HepG2 (cell line): ENCODE measurements around the gene SEZ6. TPM values are rescaled to one million over a fixed set of nuclear protein-coding genes. Genes with fewer than 3 reads are reported as not detected.
A peak's percentile ranks its signal among the peaks of the same experiment; 100 is the strongest.

Source experiments
- CSRNP1 ChIP-seq: sonication (generic); formaldehyde crosslinking; IDR thresholded peaks from 2 replicates; pipeline ENCODE4 v1.8.1; 2023; ENCODE audit warnings: mild to moderate bottlenecking, missing genetic modification reagents
- FOXA1 ChIP-seq, 2 experiments: fragments of 450-650 bp in 1 of 2; sonication (generic) in 1 of 2; formaldehyde crosslinking in 1 of 2; IDR thresholded peaks; 2 replicates each; pipeline versions ENCODE4 v1.4.0 to v1.6.1; 2016 to 2020; ENCODE audit warnings: missing genetic modification reagents in 1 of 2
- GZF1 ChIP-seq: sonication (generic); formaldehyde crosslinking; IDR thresholded peaks from 2 replicates; pipeline ENCODE4 v1.5.1; 2020; ENCODE audit warnings: mild to moderate bottlenecking, missing genetic modification reagents
- HDAC6 ChIP-seq: fragments of 200-600 bp; sonication (generic); IDR thresholded peaks from 2 replicates; pipeline ENCODE4 v1.7.0; 2017; ENCODE audit warnings: mild to moderate bottlenecking, antibody characterized with exemption, low read length, low read depth
- KDM2A ChIP-seq: sonication (generic); formaldehyde crosslinking; IDR thresholded peaks from 2 replicates; pipeline ENCODE4 v1.4.0; 2020; ENCODE audit warnings: low read depth, missing genetic modification reagents, borderline replicate concordance
- KLF16 ChIP-seq, 2 experiments: sonication (generic) in 1 of 2; formaldehyde crosslinking in 1 of 2; IDR thresholded peaks; 2 replicates each; pipeline versions ENCODE4 v1.6.1 to v1.8.0; 2016 to 2023; ENCODE audit warnings: missing genetic modification reagents in 2 of 2, missing compliant biosample characterization in 1 of 2
- MTERF4 ChIP-seq: sonication (generic); formaldehyde crosslinking; IDR thresholded peaks from 2 replicates; pipeline ENCODE4 v1.8.0; 2023; ENCODE audit warnings: mild to moderate bottlenecking, missing genetic modification reagents
- NFIC ChIP-seq: IDR thresholded peaks from 2 replicates; pipeline ENCODE4 v1.6.1; 2012; ENCODE audit warnings: mild to moderate bottlenecking, low read length, inconsistent platforms
- PHF8 ChIP-seq: sonication (generic); formaldehyde crosslinking; IDR thresholded peaks from 2 replicates; pipeline ENCODE4 v1.5.0; 2020; ENCODE audit warnings: missing genetic modification reagents
- RCOR2 ChIP-seq: IDR thresholded peaks from 2 replicates; pipeline ENCODE4 v1.6.1; 2016; ENCODE audit warnings: missing biosample characterization, missing genetic modification reagents
- SP2 ChIP-seq: sonication (generic); formaldehyde crosslinking; IDR thresholded peaks from 2 replicates; pipeline ENCODE4 v1.5.1; 2020; ENCODE audit warnings: mild to moderate bottlenecking, missing genetic modification reagents
- TBL1XR1 ChIP-seq: fragments of 150-350 bp; IDR thresholded peaks from 2 replicates; pipeline ENCODE4 v1.6.1; 2014; ENCODE audit warnings: borderline replicate concordance, low read length; ENCODE audit not compliant: partially characterized antibody
- THRA ChIP-seq: sonication (generic); formaldehyde crosslinking; IDR thresholded peaks from 2 replicates; pipeline ENCODE4 v1.4.0; 2020; ENCODE audit warnings: missing genetic modification reagents, borderline replicate concordance
- USF2 ChIP-seq, 2 experiments: sonication (generic) in 1 of 2; formaldehyde crosslinking in 1 of 2; IDR thresholded peaks; 2 replicates each; pipeline versions ENCODE4 v1.5.1 to v1.6.1; 2011 to 2020; ENCODE audit warnings: borderline replicate concordance in 1 of 2, low read depth in 1 of 2, low read length in 1 of 2, mild to moderate bottlenecking in 1 of 2, missing genetic modification reagents in 1 of 2, moderate library complexity in 1 of 2
- YY1 ChIP-seq: IDR thresholded peaks from 2 replicates; pipeline ENCODE4 v1.6.1; 2011; ENCODE audit warnings: low read length, low read depth, moderate library complexity, mild to moderate bottlenecking; ENCODE audit not compliant: insufficient read depth, insufficient replicate concordance
- ZMYM2 ChIP-seq: sonication (generic); formaldehyde crosslinking; IDR thresholded peaks from 2 replicates; pipeline ENCODE4 v1.8.0; 2022; ENCODE audit warnings: mild to moderate bottlenecking, missing genetic modification reagents
- ZNF746 ChIP-seq: sonication (generic); formaldehyde crosslinking; IDR thresholded peaks from 2 replicates; pipeline ENCODE4 v1.8.0; 2022; ENCODE audit warnings: mild to moderate bottlenecking, missing genetic modification reagents
- ZNF782 ChIP-seq: sonication (generic); formaldehyde crosslinking; IDR thresholded peaks from 2 replicates; pipeline ENCODE4 v1.4.0; 2020; ENCODE audit warnings: missing genetic modification reagents, mild to moderate bottlenecking, borderline replicate concordance
- ZNF879 ChIP-seq: sonication (generic); formaldehyde crosslinking; IDR thresholded peaks from 2 replicates; pipeline ENCODE4 v1.8.1; 2023; ENCODE audit warnings: missing genetic modification reagents
- ZSCAN20 ChIP-seq: sonication (generic); formaldehyde crosslinking; IDR thresholded peaks from 2 replicates; pipeline ENCODE4 v1.4.0; 2020; ENCODE audit warnings: missing genetic modification reagents, mild to moderate bottlenecking, borderline replicate concordance
- ZSCAN9 ChIP-seq: IDR thresholded peaks from 2 replicates; pipeline ENCODE4 v1.6.1; 2016; ENCODE audit warnings: borderline replicate concordance
- polyA plus RNA-seq, 8 experiments: library from polyadenylated mRNA; depleted of rRNA in 3 of 8; stranded (reverse) in 7 of 8; unstranded in 1 of 8; fragments of >200 nt; fragmentation: Illumina TruSeq in 4 of 8; extraction: Trizol in 4 of 8; gene quantifications; 2 replicates each; pipeline versions ENCODE4 v1.2.1 to v1.2.3, GENCODE V29; 2011 to 2016; ENCODE audit warnings: low read depth in 4 of 8, missing spikeins in 1 of 8, mixed read lengths in 1 of 8; ENCODE audit not compliant: insufficient read depth in 1 of 8
- total RNA-seq, 5 experiments: library from RNA; depleted of rRNA; stranded (reverse); fragments of >200 nt; fragmentation: Illumina TruSeq; extraction: Trizol; gene quantifications; 2 replicates each; pipeline ENCODE4 v1.2.3, GENCODE V29; 2016; ENCODE audit warnings: low read depth in 1 of 5

Gene SEZ6
- total and polyA plus RNA-seq, 2 of the 13 experiments (the other 11 are each of a cell fraction or from before 2014, with no cell fraction given), result not detected

GRCh38 chr17:28949185-28950016, 56.4 kb downstream of the SEZ6 start (continued):
- no peak for TF ChIP-seq USF2 (IDR thresholded peaks at IDR 0.05; ENCODE audit: low read depth, low read length)
- TF ChIP-seq USF2 (CRISPR knock-in tag; IDR thresholded peaks at IDR 0.05; ENCODE audit: borderline replicate concordance), result no peak
- TF ChIP-seq FOXA1 (IDR thresholded peaks at IDR 0.05), result no peak
- TF ChIP-seq FOXA1 (CRISPR knock-in tag; IDR thresholded peaks at IDR 0.05), result peak; percentile 9; the same call in 1 of the 2 replicates
- 0 out of 2 replicates have a peak, but pooled peaks have one; percentile 7 for TF ChIP-seq ZNF746
- peak; percentile 23; the same call in 1 of the 2 replicates for TF ChIP-seq MTERF4 (CRISPR knock-in tag)
- 0 out of 2 replicates have a peak, but pooled peaks have one; percentile 29 for TF ChIP-seq NFIC
- TF ChIP-seq TBL1XR1, result no peak
- TF ChIP-seq YY1, result peak; percentile 85
- 0 out of 4 replicates have a peak, but pooled peaks of 1 of the 2 experiments have one; percentile 24 for TF ChIP-seq KLF16 (CRISPR knock-in tag; IDR thresholded peaks at IDR 0.05)
- 0 out of 2 replicates have a peak, but pooled peaks have one; percentile 29 for TF ChIP-seq CSRNP1 (CRISPR knock-in tag)
- no peak for TF ChIP-seq GZF1 (CRISPR knock-in tag)
- TF ChIP-seq ZNF782 (CRISPR knock-in tag), result 0 out of 2 replicates have a peak, but pooled peaks have one; percentile 5
- TF ChIP-seq HDAC6, result no peak
- TF ChIP-seq ZNF879 (CRISPR knock-in tag), result peak; percentile 47; the same call in 1 of the 2 replicates
- peak; percentile 62 for TF ChIP-seq PHF8
- TF ChIP-seq KDM2A (CRISPR knock-in tag), result peak; percentile 22; the same call in 1 of the 2 replicates
- 0 out of 2 replicates have a peak, but pooled peaks have one; percentile 4 for TF ChIP-seq THRA
- 0 out of 2 replicates have a peak, but pooled peaks have one; percentile 36 for TF ChIP-seq ZSCAN20 (CRISPR knock-in tag)
- no peak for TF ChIP-seq ZMYM2 (CRISPR knock-in tag)
- 0 out of 2 replicates have a peak, but pooled peaks have one; percentile 23 for TF ChIP-seq SP2 (CRISPR knock-in tag)
- TF ChIP-seq RCOR2 (CRISPR knock-in tag), result no peak
- 0 out of 2 replicates have a peak, but pooled peaks have one; percentile 22 for TF ChIP-seq ZSCAN9
